Activated CD4-positive, alpha-beta T cell treated with anti-CD3 and anti-CD28 coated beads, Interleukin-2, amount 50 U/mL, for 48 hours (primary cell): ENCODE results near the gene GP5.

Experiments
- DNase-seq, 2 experiments: peaks; one replicate each; pipeline ENCODE4 v3.0.0-alpha.2; 2020

GP5 gene

DNA sequence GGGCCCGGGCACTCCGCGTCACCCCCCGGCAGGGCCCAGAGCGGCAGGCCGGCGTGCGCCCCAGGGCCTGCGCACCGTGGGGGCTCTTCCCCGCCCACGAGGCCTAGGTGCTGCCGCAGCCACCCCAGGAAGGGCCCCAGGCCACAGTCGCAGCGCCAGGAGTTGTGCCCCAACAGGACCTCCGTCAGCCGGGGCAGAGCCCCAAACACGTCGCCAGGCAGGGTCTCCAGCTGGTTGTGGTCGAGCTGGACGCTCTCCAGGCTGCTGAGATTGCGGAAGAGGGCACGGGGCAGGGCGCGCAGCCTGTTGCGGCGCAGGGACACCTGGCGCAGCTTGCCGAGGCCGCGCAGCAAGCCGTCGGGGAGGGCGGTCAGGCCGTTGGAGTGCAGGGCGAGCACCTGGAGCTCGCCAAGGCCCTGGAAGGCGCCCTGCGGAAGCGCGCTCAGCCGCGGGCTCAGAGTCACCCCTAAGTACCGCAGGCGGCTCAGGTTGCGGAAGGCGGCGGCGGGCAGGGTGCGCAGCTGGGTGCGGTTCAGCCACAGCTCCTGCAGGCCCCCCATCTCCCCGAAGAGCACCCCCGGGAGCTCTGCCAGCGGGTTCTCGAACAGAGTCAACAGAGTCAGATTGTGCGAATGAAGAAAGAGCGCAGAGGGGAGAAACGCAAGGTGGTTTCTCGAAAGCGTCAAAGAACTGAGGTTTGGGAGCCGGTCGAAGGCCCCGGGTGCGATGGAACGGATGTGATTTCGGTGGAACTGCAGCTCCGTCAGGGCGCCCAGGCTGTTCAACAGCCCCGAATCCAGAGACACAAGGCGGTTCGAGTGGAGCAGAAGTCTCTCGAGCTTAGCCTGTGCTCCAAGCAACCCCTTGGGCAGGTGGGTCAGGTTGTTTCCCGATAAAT is 2.0 kb downstream of the GP5 start:
- peak; percentile 36 to 43 for DNase-seq

DNA sequence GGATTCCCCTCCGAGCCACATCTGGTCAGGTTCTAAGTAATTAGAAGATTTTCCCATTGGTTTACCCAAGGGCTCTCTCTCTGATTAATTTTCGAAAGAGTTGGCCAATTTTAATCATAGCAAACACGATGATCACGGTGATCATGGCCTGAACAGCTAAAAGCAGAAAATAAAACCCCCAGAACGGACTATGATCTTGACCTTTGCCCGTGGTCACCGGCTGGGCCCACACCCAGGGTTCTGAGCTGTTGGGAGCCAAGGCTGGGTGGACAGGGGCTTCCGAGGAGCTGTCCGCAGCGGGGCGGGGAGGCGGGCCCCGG is 2.6 kb downstream of the GP5 start:
- DNase-seq: peak in 1 of 2 experiments; percentile 8

DNA sequence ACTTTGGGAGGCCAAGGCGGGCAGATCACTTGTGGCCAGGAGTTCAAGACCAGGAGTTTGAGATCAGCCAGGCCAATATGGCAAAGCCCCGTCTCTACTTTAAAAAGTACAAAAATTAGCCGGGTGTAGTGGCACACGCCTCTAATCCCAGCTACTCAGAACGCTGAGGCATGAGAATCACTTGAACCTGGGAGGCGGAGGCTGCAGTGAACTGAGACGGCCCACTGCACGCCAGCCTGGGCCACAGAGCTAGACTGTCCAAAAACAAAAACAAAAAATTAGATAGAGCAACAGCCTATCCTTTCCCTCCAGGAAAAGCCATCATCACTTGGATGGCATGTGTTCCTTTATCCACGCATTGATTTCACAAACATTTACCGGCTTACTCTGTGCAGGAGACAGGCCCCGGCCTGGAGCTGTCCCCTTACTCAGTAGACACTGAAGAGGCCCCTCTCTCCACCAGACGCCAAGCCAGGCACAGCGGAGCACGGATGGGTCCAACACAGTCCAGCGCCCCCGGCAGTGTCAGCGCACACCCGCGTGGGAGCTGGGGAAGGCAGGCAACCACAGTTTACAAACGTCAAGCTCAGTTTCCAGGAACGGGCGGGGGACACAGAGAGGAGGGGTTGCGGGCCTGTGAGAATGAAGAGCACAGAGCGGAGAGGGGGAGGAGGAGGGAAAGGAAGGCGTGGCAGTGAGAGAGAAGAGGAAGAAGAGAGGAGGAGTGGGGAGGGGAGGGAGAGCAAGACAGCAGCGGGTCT is 3.1 kb downstream of the GP5 start:
- peak; percentile 56 to 66 for DNase-seq

DNA sequence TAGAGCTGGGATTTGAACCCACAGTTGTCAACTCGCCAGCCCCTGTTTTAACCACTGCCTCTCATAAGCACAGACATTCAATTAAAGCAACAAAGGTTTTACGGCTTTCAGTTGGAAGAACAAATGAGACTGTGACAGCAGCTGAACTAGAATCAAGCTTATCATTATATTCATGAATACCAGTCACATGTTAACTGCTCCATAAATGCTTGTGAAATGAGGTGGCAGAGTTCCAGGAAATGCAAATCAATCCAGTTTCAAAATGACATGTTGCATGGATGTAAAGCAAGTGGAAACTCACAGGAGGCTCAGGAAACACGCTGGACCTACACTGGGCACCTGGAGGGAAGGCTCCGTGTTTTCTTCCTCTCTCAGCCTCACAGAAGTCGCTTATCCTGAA is 3.9 kb downstream of the GP5 start:
- DNase-seq: peak in 1 of 2 experiments; percentile 11

DNA sequence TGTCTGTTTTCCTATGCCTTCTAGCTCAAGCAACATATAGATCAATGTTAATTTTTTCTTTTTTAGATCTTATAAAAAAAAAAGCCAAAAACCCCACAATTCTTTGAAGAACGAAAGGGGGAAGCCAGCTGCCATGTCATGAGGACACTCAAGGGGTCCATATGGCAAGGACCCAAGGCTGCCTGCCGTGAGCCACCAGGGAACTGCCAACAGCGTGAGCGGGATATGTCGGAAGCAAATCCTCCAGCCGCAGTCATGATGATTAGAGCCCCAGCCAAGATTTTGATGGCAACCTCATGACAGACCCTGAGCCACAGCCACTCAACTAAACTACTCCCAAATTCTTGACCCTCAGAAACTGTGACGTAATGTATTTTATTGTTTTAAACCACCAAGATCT is 6.5 kb downstream of the GP5 start:
- no peak for DNase-seq

DNA sequence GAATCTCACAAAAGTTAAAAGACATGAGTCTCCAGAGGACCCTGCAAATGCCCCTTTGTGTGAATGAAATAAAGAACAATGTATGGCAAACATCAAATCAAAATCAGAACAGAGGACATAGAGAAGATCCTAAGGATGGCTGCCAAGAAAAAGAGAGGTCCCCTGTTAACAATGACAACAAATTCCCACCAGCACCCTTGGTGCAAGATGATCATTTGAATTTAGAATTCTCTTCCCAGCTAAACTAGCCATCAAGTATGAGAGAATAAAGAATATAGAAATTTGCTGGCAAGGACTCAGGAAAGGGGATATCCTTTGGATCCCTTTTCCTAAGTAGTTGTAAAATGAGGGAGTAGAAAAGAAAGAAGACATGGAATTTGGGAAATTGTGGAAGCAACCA is 8.2 kb downstream of the GP5 start:
- DNase-seq: no peak

DNA sequence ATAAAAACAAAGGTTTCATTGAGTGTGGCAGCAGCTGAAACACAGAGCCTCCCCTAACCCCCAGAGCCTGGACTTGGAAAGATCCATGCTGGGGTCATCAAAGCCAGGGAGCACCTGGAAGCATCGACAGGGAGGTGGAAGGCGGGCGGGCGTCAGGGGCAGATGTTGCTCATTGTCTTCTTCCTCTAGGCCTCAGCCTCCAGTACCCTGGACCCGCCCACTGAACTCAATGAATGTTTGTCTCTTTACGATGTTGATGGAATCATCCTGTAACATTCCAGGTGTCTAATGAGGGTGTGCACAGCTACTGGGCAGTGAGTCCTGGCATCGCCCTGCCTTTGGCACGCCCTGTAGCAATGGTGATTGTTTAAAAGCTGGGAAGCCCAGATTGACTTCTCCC is 9.8 kb downstream of the GP5 start:
- DNase-seq: no peak

DNA sequence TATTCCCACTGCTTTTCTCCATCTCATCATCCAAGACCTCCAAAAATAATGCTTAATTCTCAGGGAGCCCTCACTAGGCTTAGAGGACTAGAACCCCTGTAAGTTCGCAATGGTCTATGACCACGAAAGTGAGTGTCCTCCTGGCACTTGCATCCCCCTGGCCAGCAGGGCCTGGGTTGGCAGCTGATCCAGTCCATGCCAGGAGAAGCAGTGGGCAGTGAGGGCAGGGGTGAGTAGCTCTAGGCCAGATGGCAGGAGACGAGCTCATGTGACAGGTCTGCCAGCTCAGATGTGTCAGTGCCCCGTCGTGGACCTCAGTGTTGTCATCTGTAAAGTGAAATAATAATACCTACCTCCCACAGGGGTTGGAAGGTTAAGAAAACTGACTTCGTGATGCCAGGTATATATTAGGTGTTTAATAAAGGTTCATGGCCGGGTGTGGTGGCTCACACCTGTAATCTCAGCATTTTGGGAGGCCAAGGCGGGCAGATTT is 11.1 kb downstream of the GP5 start:
- no peak for DNase-seq

DNA sequence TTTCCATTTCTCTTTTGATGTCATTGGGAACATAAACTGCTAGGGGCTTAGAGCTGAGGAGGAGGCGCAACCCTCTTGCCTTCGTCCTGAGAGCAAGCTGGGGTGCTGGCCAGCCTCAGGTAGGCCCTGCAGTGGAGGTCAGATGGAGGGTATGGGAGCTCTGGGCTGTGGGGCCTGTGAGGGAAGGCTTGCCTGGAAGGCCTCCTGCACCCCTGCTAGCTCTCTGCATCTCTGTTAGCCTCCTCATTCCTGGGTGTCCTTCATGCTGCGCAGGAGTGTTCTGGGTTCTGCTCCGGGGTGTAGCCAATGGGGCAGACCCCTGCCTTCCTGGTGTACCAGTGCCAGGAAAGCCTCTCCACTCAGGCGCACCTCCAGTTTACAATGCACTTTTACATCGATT is 11.8 kb downstream of the GP5 start:
- no peak for DNase-seq

DNA sequence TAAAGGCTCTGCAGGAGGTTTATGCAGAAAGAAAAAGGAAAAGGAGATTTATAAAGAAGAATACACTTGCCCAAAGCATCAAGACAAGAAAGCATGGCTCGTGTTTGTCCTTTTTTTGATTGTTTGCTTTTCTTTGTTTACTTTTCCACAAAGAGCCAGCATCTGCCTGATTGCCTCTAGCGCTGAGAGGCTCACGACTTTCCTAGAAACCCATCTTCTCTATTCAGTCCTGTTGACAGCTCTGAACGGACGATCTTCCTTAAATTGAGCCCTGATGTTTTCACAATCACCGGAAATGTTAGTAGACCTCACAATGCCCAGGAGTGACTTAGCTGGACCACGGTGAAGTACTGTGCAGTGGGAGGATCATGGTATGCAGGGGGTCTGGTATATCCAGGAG is 12.4 kb downstream of the GP5 start:
- DNase-seq: no peak

DNA sequence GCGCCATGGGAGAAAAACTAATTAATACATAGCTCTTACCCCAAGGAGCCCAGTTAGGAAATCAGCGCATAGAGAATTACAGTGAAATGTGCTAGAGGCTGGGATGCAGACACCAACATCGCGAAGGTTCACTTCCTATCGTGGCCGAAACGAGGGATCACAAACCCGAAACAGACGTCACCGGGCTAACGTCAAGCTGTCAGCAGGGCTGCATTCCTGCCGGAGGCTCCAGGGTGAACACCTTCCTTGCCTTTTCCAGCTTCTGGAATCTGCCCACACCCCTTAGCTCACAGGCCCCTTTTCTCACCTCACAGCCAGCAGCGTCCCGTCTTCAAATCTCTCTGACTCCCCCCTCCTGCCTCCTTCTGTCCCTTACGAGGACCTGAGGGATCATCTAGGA is 13.0 kb downstream of the GP5 start:
- no peak for DNase-seq

DNA sequence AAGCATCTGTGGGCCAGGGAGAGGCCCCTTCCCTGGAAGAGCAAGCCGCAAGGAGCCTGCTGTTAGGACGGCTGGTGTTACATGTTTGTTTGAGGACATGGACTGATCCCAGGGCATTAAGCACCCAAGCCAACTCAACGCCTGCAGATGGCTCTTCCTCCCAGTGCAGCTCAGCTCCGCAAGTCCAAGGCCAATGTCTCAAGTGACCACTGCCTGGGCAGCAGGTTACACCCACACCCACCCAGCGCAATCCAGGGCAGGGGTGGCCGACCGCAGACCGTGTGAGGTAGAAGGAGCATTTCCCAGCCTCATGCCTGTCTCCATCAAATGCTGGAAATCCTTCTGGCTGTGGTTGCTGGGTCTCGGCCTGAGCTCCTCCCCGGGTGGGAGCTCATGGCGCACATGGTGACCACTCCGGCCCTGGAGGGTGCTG is 14.5 kb downstream of the GP5 start:
- no peak for DNase-seq

DNA sequence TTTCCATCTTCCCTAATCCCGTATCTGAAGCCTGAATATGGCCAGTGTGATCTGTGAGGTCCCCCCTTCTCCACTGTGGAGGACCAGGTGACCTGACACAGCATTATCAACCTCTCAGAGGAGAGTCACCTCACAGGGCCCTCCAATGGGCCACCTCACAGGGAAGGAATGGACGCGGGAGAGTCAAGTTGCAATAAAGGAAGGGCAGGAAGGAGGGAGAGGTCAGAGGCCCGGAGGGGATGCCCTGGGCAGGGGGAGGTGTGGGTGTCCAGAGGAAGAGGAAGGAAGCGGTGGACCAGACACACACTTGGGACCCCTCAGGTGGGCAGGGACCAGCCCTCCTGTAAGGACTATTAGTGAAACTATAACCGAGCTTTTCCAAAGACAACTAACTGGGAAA is 14.9 kb downstream of the GP5 start:
- no peak for DNase-seq

DNA sequence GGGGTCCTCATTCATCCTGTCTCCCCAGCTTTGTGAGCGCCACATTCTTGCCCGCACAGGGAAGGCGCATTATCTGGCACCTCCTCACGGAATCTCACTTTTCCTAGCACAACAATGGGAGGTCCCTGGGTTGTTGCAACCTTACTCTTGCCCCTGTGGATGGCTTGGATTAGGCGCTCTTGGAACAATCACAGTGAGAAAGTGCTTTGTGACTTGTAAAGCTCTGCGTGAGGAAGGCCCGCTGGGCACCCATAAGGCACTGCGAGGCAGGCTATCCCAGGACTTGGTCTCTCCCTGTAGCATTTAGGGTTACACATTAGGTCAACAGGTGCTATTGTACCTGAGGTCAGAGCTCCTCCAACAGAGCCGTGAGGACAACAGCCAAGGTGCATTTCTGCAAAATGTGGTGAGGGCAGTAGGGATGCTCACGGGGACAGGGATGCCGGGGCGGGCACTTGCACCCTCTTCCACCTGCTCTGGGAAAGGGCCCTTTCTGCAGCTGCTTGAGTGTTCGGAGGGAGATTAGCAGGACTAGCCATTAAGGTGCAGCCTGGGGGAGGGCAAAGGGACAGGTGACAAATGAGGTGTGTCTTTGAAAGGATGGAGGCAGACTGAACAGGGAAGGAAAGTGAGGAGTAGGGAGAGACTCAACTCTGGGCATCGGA is 15.7 kb downstream of the GP5 start:
- DNase-seq: no peak

DNA sequence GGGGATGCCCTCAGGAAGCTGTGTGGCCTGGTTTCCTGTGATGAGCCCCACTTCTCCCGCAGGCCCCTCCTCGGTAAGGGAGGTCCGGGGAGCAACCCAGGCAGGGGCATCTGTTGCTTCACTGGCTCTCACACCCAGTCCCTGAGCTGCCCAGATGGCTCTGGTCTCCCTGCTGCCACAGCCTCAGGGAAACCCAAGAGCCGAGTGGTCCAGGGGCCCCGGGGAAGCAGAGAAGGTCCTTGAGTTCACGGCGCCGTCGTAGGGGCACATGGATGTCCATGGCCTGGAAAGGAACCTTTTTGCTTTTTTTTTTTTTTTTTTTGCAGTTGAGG is 16.2 kb downstream of the GP5 start:
- DNase-seq: no peak

DNA sequence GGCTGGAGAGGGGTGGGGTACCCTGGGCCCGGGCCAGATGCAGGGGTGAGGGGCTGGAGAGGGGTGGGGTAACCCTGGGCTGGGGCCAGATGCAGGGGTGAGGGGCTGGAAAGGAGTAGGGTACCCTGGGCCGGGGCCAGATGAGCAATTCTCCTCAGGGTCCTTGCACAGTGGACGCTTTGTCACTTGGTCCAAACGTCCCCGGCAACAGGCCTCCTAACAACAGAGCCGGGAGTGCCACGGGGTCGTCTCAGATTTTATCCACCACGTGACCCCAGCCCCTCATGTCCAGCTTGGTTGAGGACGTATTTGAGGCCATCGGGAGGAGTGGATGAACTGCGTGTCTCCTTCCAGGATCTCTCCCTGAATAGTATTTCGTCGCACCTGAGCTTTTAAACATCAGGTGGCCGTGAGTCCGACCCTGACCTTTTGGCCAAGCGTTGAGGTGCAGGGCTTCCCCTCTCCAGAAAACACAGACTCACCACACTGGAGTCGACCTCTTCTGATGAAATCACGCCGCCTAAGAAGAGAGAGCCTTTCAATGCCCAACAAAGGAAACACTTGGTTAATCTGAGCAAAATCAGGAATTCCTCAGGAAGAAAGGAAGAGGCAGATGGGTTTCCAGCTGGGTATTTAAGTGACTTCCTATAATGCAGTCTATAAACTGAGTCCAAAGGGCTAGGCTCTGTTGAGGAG is 16.7 kb downstream of the GP5 start:
- no peak for DNase-seq

DNA sequence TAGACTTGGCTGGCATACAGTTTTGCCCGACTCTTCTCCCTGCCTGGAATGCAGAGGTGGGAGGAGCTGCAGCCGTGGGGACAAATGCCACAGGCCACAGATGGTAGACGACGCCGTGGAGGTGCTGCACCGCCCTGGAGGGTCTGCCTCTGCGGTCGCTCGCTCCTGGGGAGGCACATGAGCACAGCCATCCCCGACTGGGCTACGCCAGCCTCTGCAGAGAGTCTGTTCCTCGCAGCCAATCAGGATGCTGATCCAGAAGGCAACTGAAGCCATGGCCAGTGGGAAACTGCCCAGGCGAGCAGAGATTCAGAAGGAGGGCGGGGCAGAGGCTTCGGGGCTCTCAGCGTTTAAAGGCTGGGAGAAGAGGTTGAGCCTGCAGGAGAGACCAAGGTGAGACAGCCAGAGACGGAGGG is 17.6 kb downstream of the GP5 start:
- DNase-seq: no peak

DNA sequence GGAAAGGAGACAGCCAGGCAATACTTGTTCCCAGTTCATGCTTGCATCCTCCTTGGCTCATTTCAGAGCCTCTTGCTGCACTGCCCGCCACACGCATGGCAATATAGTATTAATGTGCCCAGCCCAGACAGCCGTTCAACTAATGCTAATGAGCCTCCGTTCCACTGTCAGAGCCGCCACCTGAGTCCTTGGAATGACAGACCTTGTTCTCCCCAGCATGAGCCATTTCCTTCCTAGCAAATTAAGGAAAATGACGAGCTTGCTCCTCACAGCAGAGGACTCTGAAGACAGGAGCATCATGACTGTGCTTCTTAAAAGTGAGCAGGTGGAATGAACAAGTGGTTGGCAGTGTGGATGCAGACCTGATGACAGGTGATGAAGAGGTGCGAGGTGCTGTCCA is 18.7 kb downstream of the GP5 start:
- no peak for DNase-seq

DNA sequence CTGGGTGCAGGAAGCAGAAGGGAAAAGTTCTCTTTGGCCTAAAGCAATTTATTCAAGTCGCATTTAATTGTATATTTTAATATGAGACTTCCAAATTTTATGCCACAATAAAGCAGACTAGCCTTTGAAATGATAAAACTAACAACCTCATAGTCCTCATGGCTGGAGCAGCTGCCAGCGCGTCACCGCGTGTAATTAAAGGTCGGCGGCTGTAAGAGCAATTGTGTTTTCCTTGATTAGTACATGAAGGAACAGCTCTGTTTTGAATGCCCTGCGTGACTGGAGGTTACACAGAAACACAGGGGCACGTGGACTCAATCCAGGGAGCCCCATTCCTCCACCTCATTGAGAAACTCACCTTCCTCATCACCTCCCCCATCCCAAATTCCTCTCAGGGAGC is 19.4 kb downstream of the GP5 start:
- no peak for DNase-seq

DNA sequence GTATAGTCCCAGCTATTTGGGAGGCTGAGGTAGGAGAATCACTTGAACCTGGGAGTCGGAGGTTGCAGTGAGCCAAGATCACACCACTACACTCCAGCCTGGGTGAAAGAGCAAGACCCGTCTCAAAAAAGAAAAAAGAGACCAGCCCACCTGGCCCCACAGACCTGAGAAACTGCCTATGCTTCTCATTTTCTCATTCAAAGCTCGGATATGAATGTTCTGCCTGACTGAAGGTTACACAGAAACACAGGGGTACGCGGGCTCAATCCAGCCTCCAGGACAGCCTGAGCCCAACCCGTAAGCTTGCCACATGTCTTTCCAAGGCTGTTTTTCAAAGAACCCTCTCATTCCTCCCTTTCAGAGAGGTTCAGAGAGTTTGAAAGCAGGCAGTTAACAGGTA is 19.8 kb downstream of the GP5 start:
- no peak for DNase-seq

DNA sequence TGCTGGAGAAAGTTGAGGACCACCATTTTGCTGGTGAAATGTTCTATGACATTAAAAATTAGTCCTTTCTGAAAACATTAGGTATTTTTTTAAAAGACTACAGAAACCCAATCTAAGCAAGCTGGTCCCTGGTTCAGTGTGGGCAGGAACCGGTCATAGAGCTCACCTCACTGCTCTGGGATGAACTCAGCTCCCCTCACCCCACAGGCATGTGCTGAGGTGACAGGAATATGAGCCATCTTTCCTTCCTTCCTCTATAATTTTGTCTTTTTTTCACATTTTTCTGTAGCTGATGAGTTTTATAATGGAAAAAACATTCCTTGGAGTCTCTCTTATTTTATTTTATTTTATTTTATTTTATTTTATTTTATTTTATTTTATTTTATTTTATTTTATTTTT is 21.4 kb downstream of the GP5 start:
- DNase-seq: no peak

DNA sequence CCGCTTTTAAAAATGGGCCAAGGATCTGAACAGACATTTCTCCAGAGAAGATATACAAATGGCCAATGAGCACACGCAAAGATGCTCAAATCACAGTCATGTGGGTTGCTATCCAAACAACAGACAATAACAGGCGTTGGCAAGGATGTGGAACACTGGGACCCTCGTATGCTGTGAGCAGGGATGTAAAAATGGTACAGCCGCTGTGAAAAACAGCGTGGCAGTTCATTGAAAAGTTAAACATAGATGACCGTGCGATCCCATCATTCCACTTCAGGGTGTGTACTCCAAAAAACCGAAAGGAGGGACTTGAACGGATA is 22.9 kb downstream of the GP5 start:
- DNase-seq: no peak

DNA sequence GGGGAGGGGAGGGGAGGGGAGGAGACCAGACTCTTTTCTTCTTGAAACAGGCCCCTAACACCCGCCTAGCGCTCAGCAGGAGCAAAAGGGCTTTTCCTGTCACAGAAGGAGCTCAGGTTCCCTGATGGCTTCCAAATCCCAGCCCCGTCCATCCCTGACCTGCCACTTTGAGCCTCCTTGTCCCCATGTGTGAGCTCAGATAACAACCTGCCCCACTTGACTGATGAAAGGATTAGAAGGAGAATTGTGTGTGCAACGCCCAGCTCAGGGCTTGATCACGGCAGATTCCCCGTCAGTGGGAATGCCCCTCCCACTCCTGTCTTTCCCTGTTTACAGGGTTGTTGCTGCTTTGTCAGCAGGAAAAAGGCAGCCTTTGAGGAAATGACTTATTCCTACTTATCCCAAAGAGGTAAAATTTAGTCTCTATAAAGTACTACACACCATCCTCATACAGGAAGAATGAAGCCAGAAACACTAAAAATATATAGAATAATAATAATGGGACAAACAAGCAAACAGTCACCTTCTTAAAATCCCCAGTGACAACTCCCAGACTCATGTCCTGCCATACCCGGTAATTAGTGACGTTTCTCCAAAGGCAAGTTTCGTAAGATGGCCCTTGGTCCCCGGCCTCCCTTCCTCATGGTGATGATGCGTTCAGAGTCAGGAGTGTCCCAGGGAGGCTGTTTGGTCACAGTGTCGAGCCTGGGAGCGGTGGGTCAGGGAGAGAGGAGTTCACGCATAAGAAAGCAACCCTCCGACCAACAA is 23.4 kb downstream of the GP5 start:
- no peak for DNase-seq
